Activated B cell treated with CpG ODN at 0.5 μM for 24 hours (primary cell): ENCODE results near the gene PEX13. TPM values are rescaled to one million over a fixed set of nuclear protein-coding genes. Genes with fewer than 3 reads are reported as not detected.

Experiments
- ATAC-seq: fragments of 200-7000 bp; cut with Tn5 transposase; one replicate; pipeline ENCODE4 v1.10.0; 2021; ENCODE audit warnings: low read depth, mild to moderate bottlenecking, moderate library complexity
- CTCF ChIA-PET: fragments of 350-600 bp; sonication (Branson Sonifier 250); formaldehyde crosslinking; loops from one replicate; lab custom pipeline; 2021; ENCODE audit warnings: antibody characterized with exemption; lab: Charles Lee
- POLR2A ChIA-PET: fragments of 350-600 bp; sonication (Branson Sonifier 250); formaldehyde crosslinking; loops from one replicate; lab custom pipeline; 2021; ENCODE audit warnings: antibody characterized with exemption; lab: Charles Lee
- DNase-seq: peaks from one replicate; pipeline ENCODE4 v3.0.0; 2022
- H3K27ac Mint-ChIP-seq: one replicate; pipeline ENCODE4 v1.8.0; 2020; ENCODE audit warnings: mixed read lengths
- H3K27me3 Mint-ChIP-seq: one replicate; pipeline ENCODE4 v1.8.0; 2021; ENCODE audit warnings: mixed read lengths
- H3K36me3 Mint-ChIP-seq: one replicate; pipeline ENCODE4 v1.8.0; 2021; ENCODE audit warnings: low read depth, mixed read lengths
- H3K4me1 Mint-ChIP-seq: one replicate; pipeline ENCODE4 v1.8.0; 2021; ENCODE audit warnings: mixed read lengths
- H3K4me3 Mint-ChIP-seq: one replicate; pipeline ENCODE4 v1.8.0; 2020; ENCODE audit warnings: mild to moderate bottlenecking, mixed read lengths
- H3K9me3 Mint-ChIP-seq: one replicate; pipeline ENCODE4 v1.8.0; 2020; ENCODE audit warnings: mixed read lengths
- intact Hi-C: fragments of 100-400 bp; cut with micrococcal nuclease; formaldehyde crosslinking; loops from one replicate; pipeline ENCODE4 v1.15.1; 2024
- total RNA-seq: library from RNA; stranded (reverse); gene quantifications from 2 replicates; pipeline ENCODE4 v1.2.3, GENCODE V29; 2022
- TF ChIP-seq, protein P1 (sequence below): fragments of 200-600 bp; IDR thresholded peaks from one replicate; pipeline ENCODE4 v1.8.0; 2022; ENCODE audit warnings: antibody characterized with exemption, mild to moderate bottlenecking

The PEX13 gene, protein sequence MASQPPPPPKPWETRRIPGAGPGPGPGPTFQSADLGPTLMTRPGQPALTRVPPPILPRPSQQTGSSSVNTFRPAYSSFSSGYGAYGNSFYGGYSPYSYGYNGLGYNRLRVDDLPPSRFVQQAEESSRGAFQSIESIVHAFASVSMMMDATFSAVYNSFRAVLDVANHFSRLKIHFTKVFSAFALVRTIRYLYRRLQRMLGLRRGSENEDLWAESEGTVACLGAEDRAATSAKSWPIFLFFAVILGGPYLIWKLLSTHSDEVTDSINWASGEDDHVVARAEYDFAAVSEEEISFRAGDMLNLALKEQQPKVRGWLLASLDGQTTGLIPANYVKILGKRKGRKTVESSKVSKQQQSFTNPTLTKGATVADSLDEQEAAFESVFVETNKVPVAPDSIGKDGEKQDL
- total RNA-seq, result 14.4 and 17.8 TPM in 2 replicates

DNA sequence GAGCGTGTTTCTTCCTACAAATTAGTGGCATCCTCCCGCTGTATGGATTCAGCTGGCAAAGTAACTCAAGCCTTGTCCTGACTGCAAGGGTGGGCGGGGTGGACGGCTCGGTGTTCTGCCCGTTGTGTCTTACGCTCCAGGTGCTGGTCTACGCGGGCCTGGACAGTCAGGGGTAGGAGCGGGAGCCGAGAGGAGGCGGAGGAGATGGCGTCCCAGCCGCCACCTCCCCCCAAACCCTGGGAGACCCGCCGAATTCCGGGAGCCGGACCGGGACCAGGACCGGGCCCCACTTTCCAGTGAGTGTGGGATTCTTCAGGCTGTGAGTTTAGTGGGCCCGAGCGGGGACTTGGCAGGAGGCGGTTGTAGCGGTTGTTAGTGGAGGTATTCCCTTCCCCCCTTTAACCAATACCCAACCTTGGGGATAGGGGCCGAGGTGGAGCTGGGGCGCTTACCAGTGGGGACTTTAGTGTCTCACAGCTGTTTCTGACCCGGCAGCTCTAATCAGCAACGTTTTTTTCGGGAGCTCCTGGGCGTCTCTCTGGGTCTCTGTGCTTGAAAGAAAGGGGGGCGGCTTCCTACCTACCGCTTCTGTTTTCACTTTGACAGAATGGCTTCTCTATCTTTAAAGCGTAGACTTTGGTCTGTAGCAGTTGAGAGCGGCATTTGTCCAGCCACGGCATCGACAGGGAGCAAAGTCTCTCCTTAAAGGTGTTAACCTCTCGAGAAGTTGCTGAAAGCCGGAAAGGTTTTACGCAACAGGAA, at the start of gene PEX13, which contains the start of gene PUS10:
TSS of gene PEX13 (plus strand) at position 165 of the 762 bp plus-strand sequence. CDS start at position 205, 40 bp downstream.
TSS of gene PUS10 (minus strand) at position 700 of the 762 bp plus-strand sequence. CDS start 6,365 bp downstream, outside the sequence.
- H3K27me3 Mint-ChIP-seq, result no peaks in the 10 kb centered on the region
- POLR2A ChIA-PET, result interaction anchor here (0.5 to 1.7 kb wide), 12 partner anchors 14 to 1022 kb away, joined by 3 to 9 read pairs (median 5); partner anchors contain the start of genes PAPOLG, SANBR and XPO1
- H3K4me3 Mint-ChIP-seq, result peak within 1 kb of the TSS; percentile 99
- peak within 1 kb of the TSS; percentile 98 for H3K27ac Mint-ChIP-seq
- DNase-seq (peak; percentile 62), ATAC-seq (peak; percentile 89)
- no peaks in the 10 kb centered on the region for H3K9me3 Mint-ChIP-seq
- peaks cover 26% of the 10 kb centered on the region for H3K36me3 Mint-ChIP-seq
- peaks cover 31% of the 10 kb centered on the region for H3K4me1 Mint-ChIP-seq
- TF ChIP-seq, protein P1, sequence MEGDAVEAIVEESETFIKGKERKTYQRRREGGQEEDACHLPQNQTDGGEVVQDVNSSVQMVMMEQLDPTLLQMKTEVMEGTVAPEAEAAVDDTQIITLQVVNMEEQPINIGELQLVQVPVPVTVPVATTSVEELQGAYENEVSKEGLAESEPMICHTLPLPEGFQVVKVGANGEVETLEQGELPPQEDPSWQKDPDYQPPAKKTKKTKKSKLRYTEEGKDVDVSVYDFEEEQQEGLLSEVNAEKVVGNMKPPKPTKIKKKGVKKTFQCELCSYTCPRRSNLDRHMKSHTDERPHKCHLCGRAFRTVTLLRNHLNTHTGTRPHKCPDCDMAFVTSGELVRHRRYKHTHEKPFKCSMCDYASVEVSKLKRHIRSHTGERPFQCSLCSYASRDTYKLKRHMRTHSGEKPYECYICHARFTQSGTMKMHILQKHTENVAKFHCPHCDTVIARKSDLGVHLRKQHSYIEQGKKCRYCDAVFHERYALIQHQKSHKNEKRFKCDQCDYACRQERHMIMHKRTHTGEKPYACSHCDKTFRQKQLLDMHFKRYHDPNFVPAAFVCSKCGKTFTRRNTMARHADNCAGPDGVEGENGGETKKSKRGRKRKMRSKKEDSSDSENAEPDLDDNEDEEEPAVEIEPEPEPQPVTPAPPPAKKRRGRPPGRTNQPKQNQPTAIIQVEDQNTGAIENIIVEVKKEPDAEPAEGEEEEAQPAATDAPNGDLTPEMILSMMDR, result no peak
- intact Hi-C loops, result loop anchor here (1.0 to 5.0 kb wide), 6 partner anchors 48 to 870 kb away; partner anchors contain the start of genes CCT4, SANBR and USP34
- CTCF ChIA-PET, result interaction anchor here (1.7 kb wide), 1 partner anchor 19 kb away, joined by 5 read pairs; no protein-coding TSS in a partner anchor

DNA sequence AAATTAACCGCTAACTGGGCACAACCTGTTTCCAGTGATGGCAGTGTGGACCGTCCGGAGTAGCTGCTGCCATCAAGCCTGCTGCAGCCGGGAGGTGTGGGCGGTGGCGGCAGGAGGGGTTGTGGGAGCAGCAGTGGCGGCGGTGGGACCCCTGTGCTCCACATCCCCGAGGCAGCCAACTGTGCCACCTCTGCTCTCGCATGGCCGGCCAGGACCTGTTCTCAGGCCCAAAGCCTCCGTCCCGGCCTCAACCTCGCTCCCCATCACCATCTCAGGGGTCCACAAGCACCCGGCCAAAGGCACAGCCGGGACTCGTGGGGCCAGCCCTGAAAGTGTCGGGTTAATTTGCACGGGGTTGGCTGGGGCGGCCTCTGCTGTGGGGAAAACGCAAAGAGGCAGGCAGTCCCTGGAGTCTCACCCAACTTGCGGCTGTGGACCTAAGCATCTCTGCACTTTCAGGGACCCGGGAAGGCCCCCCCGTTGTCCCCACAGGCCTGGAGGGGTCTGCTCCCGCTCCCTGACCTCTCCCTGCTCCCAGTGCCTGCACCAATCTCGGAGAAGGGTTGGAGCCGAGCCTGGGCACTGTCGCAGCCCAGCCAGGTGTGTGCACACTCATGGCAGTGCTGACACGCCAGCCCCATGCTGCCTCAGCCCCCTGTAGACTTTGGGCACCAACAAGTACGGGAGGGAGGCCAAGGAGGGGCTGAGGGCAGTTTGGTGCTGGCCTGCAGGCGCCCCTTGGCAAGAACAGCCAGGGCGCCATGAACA, 44.4 kb upstream of the PEX13 start:
- DNase-seq (no peak), ATAC-seq (no peak)
- intact Hi-C loops, result loop anchor here (1.0 kb wide), 1 partner anchor 11 kb away; no protein-coding TSS in a partner anchor
- TF ChIP-seq, protein P1, result no peak
- Mint-ChIP-seq H3K27ac (peak overlapping the region; percentile 96), H3K4me1 (peaks cover 88% of the 10 kb centered on the region), H3K27me3 (no peaks in the 10 kb centered on the region), H3K36me3 (peaks cover 1% of the 10 kb centered on the region), H3K9me3 (no peaks in the 10 kb centered on the region), H3K4me3 (peak overlapping the region; percentile 73)
- POLR2A ChIA-PET, result interaction anchor here (0.6 to 2.8 kb wide), 14 partner anchors 10 to 177 kb away, joined by 3 to 85 read pairs (median 8); partner anchors contain the start of gene REL
- CTCF ChIA-PET, result interaction anchor here (1.0 to 1.8 kb wide), 4 partner anchors 14 to 168 kb away, joined by 3 to 7 read pairs (median 5); no protein-coding TSS in a partner anchor

- intact Hi-C loops, result no loop called here
- peak overlapping the region; percentile 46 for H3K27ac Mint-ChIP-seq
- POLR2A ChIA-PET, result interaction anchor here (0.6 to 1.3 kb wide), 6 partner anchors 11 to 227 kb away, joined by 3 to 11 read pairs (median 5); partner anchors contain the start of gene REL
- DNase-seq (no peak), ATAC-seq (no peak)
- no peaks in the 10 kb centered on the region for H3K27me3 Mint-ChIP-seq
- peaks cover 1% of the 10 kb centered on the region for H3K36me3 Mint-ChIP-seq
- CTCF ChIA-PET, result interaction anchor here (1.0 to 1.8 kb wide), 3 partner anchors 13 to 169 kb away, joined by 3 to 7 read pairs (median 4); no protein-coding TSS in a partner anchor
- TF ChIP-seq, protein P1, result no peak
- peaks cover 86% of the 10 kb centered on the region for H3K4me1 Mint-ChIP-seq
- H3K9me3 Mint-ChIP-seq, result no peaks in the 10 kb centered on the region
- H3K4me3 Mint-ChIP-seq, result no peak overlapping the region
Observed at GRCh38 chr2:60973705-60974104, 43.8 kb upstream of the PEX13 start.

- Mint-ChIP-seq H3K27ac (peak overlapping the region; percentile 46), H3K27me3 (no peaks in the 10 kb centered on the region), H3K36me3 (no peaks in the 10 kb centered on the region), H3K4me1 (peaks cover 88% of the 10 kb centered on the region), H3K9me3 (no peaks in the 10 kb centered on the region), H3K4me3 (no peak overlapping the region)
- ChIA-PET POLR2A (interaction anchor here (0.8 to 1.3 kb wide), 5 partner anchors 10 to 140 kb away, joined by 4 to 11 read pairs (median 7); partner anchors contain the start of gene REL), CTCF (interaction anchor here (1.0 kb wide), 1 partner anchor 12 kb away, joined by 4 read pairs; no protein-coding TSS in a partner anchor)
- intact Hi-C loops, result no loop called here
- no peak for DNase-seq
- TF ChIP-seq, protein P1, result no peak
- no peak for ATAC-seq
Observed at GRCh38 chr2:60974652-60975051, 42.9 kb upstream of the PEX13 start.
